ENCODE data around the gene CDCP1. TPM values are rescaled to one million over a fixed set of nuclear protein-coding genes. Genes with fewer than 3 reads are reported as not detected.
A peak's percentile ranks its signal among the peaks of the same experiment; 100 is the strongest.

Gene CDCP1
- total RNA-seq, 1 experiment from 2014 or later = 85.0 TPM

- intact Hi-C loops (cut with micrococcal nuclease; ENCODE audit: unreplicated experiment) = no loop called here
- TF ChIP-seq CTCF (conservative IDR thresholded peaks at IDR 0.05) (no peak), EZH2 (IDR thresholded peaks at IDR 0.05; ENCODE audit: low read depth) (no peak)
- Histone ChIP-seq H3K4me3 (no peak overlapping the region), H4K20me1 (ENCODE audit: insufficient read depth) (no peaks in the 10 kb centered on the region), H3K9me2 (ENCODE audit: insufficient read depth) (no peaks in the 10 kb centered on the region), H3F3A (ENCODE audit: insufficient read depth, low read depth) (peaks cover 51% of the 10 kb centered on the region), H3K4me1 (replicated peaks; ENCODE audit: insufficient read depth) (peaks cover 24% of the 10 kb centered on the region), H3K4me2 (no peak overlapping the region), H3K36me3 (ENCODE audit: low read depth) (peaks cover 66% of the 10 kb centered on the region), H3K27me3 (ENCODE audit: insufficient read depth, low read depth) (no peaks in the 10 kb centered on the region), H3K9me3 (ENCODE audit: insufficient read depth, low read depth) (no peaks in the 10 kb centered on the region), H2AFZ (no peak overlapping the region), H3K27ac (no peak overlapping the region), H3K79me2 (ENCODE audit: low read depth) (peaks cover 32% of the 10 kb centered on the region)
- BruUV-seq (replicated peaks) = no TSS peak
- ChIA-PET CTCF (interaction anchor here (0.7 kb wide), 1 partner anchor 8 kb away, joined by 3 read pairs; no protein-coding TSS in a partner anchor), POLR2A (ENCODE audit: unreplicated experiment) (no interaction called here)
- DNase-seq = no peak
Measured at GRCh38 chr3:45088543-45089358, 57.4 kb downstream of the CDCP1 start.

GRCh38 chr3:45087155-45087554 is 59.0 kb downstream of the CDCP1 start:
- Histone ChIP-seq H3K27ac (no peak overlapping the region), H3K36me3 (ENCODE audit: low read depth) (peaks cover 72% of the 10 kb centered on the region), H3K9me2 (ENCODE audit: insufficient read depth) (no peaks in the 10 kb centered on the region), H3K79me2 (ENCODE audit: low read depth) (peaks cover 32% of the 10 kb centered on the region), H3F3A (ENCODE audit: insufficient read depth, low read depth) (peaks cover 41% of the 10 kb centered on the region), H3K9me3 (ENCODE audit: insufficient read depth, low read depth) (no peaks in the 10 kb centered on the region), H3K4me3 (no peak overlapping the region), H3K4me1 (replicated peaks; ENCODE audit: insufficient read depth) (peaks cover 10% of the 10 kb centered on the region), H3K27me3 (ENCODE audit: insufficient read depth, low read depth) (no peaks in the 10 kb centered on the region), H2AFZ (no peak overlapping the region), H3K4me2 (no peak overlapping the region), H4K20me1 (ENCODE audit: insufficient read depth) (no peaks in the 10 kb centered on the region)
- intact Hi-C loops (cut with micrococcal nuclease; ENCODE audit: unreplicated experiment) = no loop called here
- ChIA-PET POLR2A (ENCODE audit: unreplicated experiment) (interaction anchor here (0.6 kb wide), 1 partner anchor 39 kb away, joined by 3 read pairs; no protein-coding TSS in a partner anchor), CTCF (no interaction called here)
- BruUV-seq (replicated peaks) = no TSS peak
- no peak for DNase-seq
- TF ChIP-seq CTCF (conservative IDR thresholded peaks at IDR 0.05) (no peak), EZH2 (IDR thresholded peaks at IDR 0.05; ENCODE audit: low read depth) (no peak)

- Histone ChIP-seq H4K20me1 (ENCODE audit: insufficient read depth) (no peaks in the 10 kb centered on the region), H3K27me3 (ENCODE audit: insufficient read depth, low read depth) (no peaks in the 10 kb centered on the region), H3K9me3 (ENCODE audit: insufficient read depth, low read depth) (no peaks in the 10 kb centered on the region), H3F3A (ENCODE audit: insufficient read depth, low read depth) (peaks cover 34% of the 10 kb centered on the region; the same call in 1 of the 2 replicates), H3K27ac (no peak overlapping the region), H2AFZ (no peak overlapping the region), H3K9me2 (ENCODE audit: insufficient read depth) (no peaks in the 10 kb centered on the region), H3K4me2 (no peak overlapping the region), H3K4me3 (no peak overlapping the region), H3K79me2 (ENCODE audit: low read depth) (peaks cover 17% of the 10 kb centered on the region), H3K36me3 (ENCODE audit: low read depth) (peaks cover 60% of the 10 kb centered on the region), H3K4me1 (replicated peaks; ENCODE audit: insufficient read depth) (no peaks in the 10 kb centered on the region; the same call in 1 of the 2 replicates)
- peak; percentile 14 to 56 for DNase-seq
- intact Hi-C loops (cut with micrococcal nuclease; ENCODE audit: unreplicated experiment) = no loop called here
- CTCF ChIA-PET = no interaction called here
- TF ChIP-seq EZH2 (IDR thresholded peaks at IDR 0.05; ENCODE audit: low read depth) (no peak), CTCF (conservative IDR thresholded peaks at IDR 0.05) (no peak)
- POLR2A ChIA-PET (ENCODE audit: unreplicated experiment) = no interaction called here
- no TSS peak for BruUV-seq (replicated peaks)
Measured at GRCh38 chr3:45084820-45085816, 61.1 kb downstream of the CDCP1 start.

Data from PC-9 (cell line).